Small intestine (tissue), 7 donors: Measurements from ENCODE around the gene KCNN3. TPM values are rescaled to one million over a fixed set of nuclear protein-coding genes. Genes with fewer than 3 reads are reported as not detected.

Experiments
- DNase-seq, 2 donors: peaks; one replicate each; pipeline versions ENCODE4 v3.0.0 to v3.0.0-alpha.2; 2013
- FAIRE-seq: peaks from 2 replicates; lab custom pipeline; 2012; peaks lifted over from hg19 to GRCh38; lab: Jason Lieb, UNC
- H3K27ac ChIP-seq, 3 donors: one replicate each; pipeline ENCODE4 v1.5.1; 2013; ENCODE audit warnings: low read length in 2 of 3, mild to moderate bottlenecking in 2 of 3, control low read depth in 1 of 3, inconsistent platforms in 1 of 3, low read depth in 1 of 3, moderate library complexity in 1 of 3
- H3K27me3 ChIP-seq, 3 donors: one replicate each; pipeline ENCODE4 v1.6.1; 2013; ENCODE audit warnings: low read length in 3 of 3, inconsistent platforms in 1 of 3; ENCODE audit not compliant: control insufficient read depth in 3 of 3, insufficient read depth in 3 of 3
- H3K36me3 ChIP-seq, 3 donors: one replicate each; pipeline ENCODE4 v1.6.1; 2013; ENCODE audit warnings: low read length in 3 of 3, inconsistent platforms in 1 of 3, low read depth in 1 of 3, mild to moderate bottlenecking in 1 of 3, moderate library complexity in 1 of 3; ENCODE audit not compliant: control insufficient read depth in 3 of 3, insufficient read depth in 2 of 3
- H3K4me1 ChIP-seq, 3 donors: one replicate each; pipeline ENCODE4 v1.6.1; 2013; ENCODE audit warnings: low read length in 2 of 3, inconsistent platforms in 1 of 3, low read depth in 1 of 3, mild to moderate bottlenecking in 1 of 3, moderate library complexity in 1 of 3; ENCODE audit not compliant: control insufficient read depth in 3 of 3, insufficient read depth in 2 of 3
- H3K4me3 ChIP-seq, 3 donors: one replicate each; pipeline ENCODE4 v1.5.1; 2013; ENCODE audit warnings: low read length in 3 of 3, control low read depth in 1 of 3, inconsistent platforms in 1 of 3, low read depth in 1 of 3, mild to moderate bottlenecking in 1 of 3, moderate library complexity in 1 of 3
- H3K9me3 ChIP-seq, 2 donors: one replicate each; pipeline ENCODE4 v1.6.1; 2013; ENCODE audit warnings: low read depth in 1 of 2, low read length in 1 of 2; ENCODE audit not compliant: control insufficient read depth in 2 of 2, insufficient read depth in 1 of 2
- WGBS, 3 donors: extraction: QIAGEN DNeasy Blood & Tissue Kit; methylation state at CpG; one replicate each; pipeline ENCODE4 v1.1.7; 2013; 5-methylcytosine and 5-hydroxymethylcytosine counted together
- polyA plus RNA-seq, 4 donors: library from polyadenylated mRNA; stranded (reverse) in 3 of 4; unstranded in 1 of 4; fragments of 200-250 nt in 3 of 4; fragments of 120-200 nt in 1 of 4; gene quantifications; one replicate each; pipeline versions ENCODE4 v1.2.1 to v1.2.3, GENCODE V29; 2013
- donor health status: healthy with polysubstance abuse.
- donor health status: control.
- donor health status: control.
- donor health status: Bipolar disorder and iron deficiency.
- donor health status: healthy.

KCNN3 gene
- polyA plus RNA-seq, 4 donors = 0.27 to 1.6 (median 0.94) TPM

- WGBS, 3 donors = 35 to 66% (median 41%) methylated on average over 3 of the region's 3 CpGs
- H3K9me3 ChIP-seq = peaks cover 0 to 9% of the 10 kb centered on the region in 2 donors
- H3K27me3 ChIP-seq = no peaks in the 10 kb centered on the region
- DNase-seq (no peak), FAIRE-seq (no peak)
- H3K36me3 ChIP-seq = no peaks in the 10 kb centered on the region
- no peak overlapping the region for H3K27ac ChIP-seq
- no peaks in the 10 kb centered on the region for H3K4me1 ChIP-seq
- H3K4me3 ChIP-seq = no peak overlapping the region
Measured at GRCh38 chr1:154902938-154903566, 33.0 kb upstream of the KCNN3 start.

- DNase-seq = no peak
- no peaks in the 10 kb centered on the region for H3K4me1 ChIP-seq
- 33 to 84% (median 84%) methylated on average over 1 of the region's 1 CpG for WGBS, 3 donors
- no peak overlapping the region for H3K27ac ChIP-seq
- no peaks in the 10 kb centered on the region for H3K36me3 ChIP-seq
- H3K4me3 ChIP-seq = no peak overlapping the region
- no peak for FAIRE-seq
- no peaks in the 10 kb centered on the region for H3K9me3 ChIP-seq
- peaks cover 0 to 3% (median 0%) of the 10 kb centered on the region in 3 donors for H3K27me3 ChIP-seq
Measured at GRCh38 chr1:154901591-154901990, 31.5 kb upstream of the KCNN3 start.

GRCh38 chr1:154899041-154899440 is 29.0 kb upstream of the KCNN3 start:
- DNase-seq (no peak), FAIRE-seq (no peak)
- H3K27me3 ChIP-seq = peaks cover 0 to 3% (median 0%) of the 10 kb centered on the region in 3 donors
- H3K27ac ChIP-seq = no peak overlapping the region
- 92 to 94% (median 92%) methylated on average over 6 of the region's 6 CpGs for WGBS, 3 donors
- no peaks in the 10 kb centered on the region for H3K36me3 ChIP-seq
- no peaks in the 10 kb centered on the region for H3K4me1 ChIP-seq
- H3K4me3 ChIP-seq = no peak overlapping the region
- no peaks in the 10 kb centered on the region for H3K9me3 ChIP-seq

- DNase-seq (no peak), FAIRE-seq (no peak)
- 73 to 77% (median 73%) methylated on average over 10 of the region's 10 CpGs for WGBS, 3 donors
- Histone ChIP-seq H3K27ac (no peak overlapping the region), H3K36me3 (no peaks in the 10 kb centered on the region), H3K9me3 (no peaks in the 10 kb centered on the region), H3K4me3 (no peak overlapping the region), H3K27me3 (peaks cover 0 to 3% (median 0%) of the 10 kb centered on the region in 3 donors), H3K4me1 (no peaks in the 10 kb centered on the region)
Measured at GRCh38 chr1:154896771-154897286, 26.7 kb upstream of the KCNN3 start.

- no peaks in the 10 kb centered on the region for H3K4me1 ChIP-seq
- peaks cover 0 to 3% (median 0%) of the 10 kb centered on the region in 3 donors for H3K27me3 ChIP-seq
- 69 to 77% (median 75%) methylated on average over 7 of the region's 7 CpGs for WGBS, 3 donors
- DNase-seq (no peak), FAIRE-seq (no peak)
- no peak overlapping the region for H3K27ac ChIP-seq
- no peak overlapping the region for H3K4me3 ChIP-seq
- no peaks in the 10 kb centered on the region for H3K36me3 ChIP-seq
- H3K9me3 ChIP-seq = no peaks in the 10 kb centered on the region
Measured at GRCh38 chr1:154895798-154896197, 25.7 kb upstream of the KCNN3 start.

- H3K4me1 ChIP-seq = no peaks in the 10 kb centered on the region
- 68 to 76% (median 71%) methylated on average over 1 of the region's 1 CpG for WGBS, 3 donors
- no peaks in the 10 kb centered on the region for H3K36me3 ChIP-seq
- no peak for DNase-seq
- no peak overlapping the region for H3K4me3 ChIP-seq
- H3K27me3 ChIP-seq = peaks cover 0 to 10% (median 0%) of the 10 kb centered on the region in 3 donors
- no peak for FAIRE-seq
- no peak overlapping the region for H3K27ac ChIP-seq
- no peaks in the 10 kb centered on the region for H3K9me3 ChIP-seq
Measured at GRCh38 chr1:154891452-154891851, 21.4 kb upstream of the KCNN3 start.

- H3K9me3 ChIP-seq = no peaks in the 10 kb centered on the region
- DNase-seq = no peak
- no peak for FAIRE-seq
- peaks cover 0 to 10% (median 0%) of the 10 kb centered on the region in 3 donors for H3K27me3 ChIP-seq
- no peak overlapping the region for H3K27ac ChIP-seq
- no peak overlapping the region for H3K4me3 ChIP-seq
- H3K4me1 ChIP-seq = no peaks in the 10 kb centered on the region
- 70 to 82% (median 75%) methylated on average over 7 of the region's 7 CpGs for WGBS, 3 donors
- H3K36me3 ChIP-seq = no peaks in the 10 kb centered on the region
Measured at GRCh38 chr1:154888757-154889156, 18.7 kb upstream of the KCNN3 start.

GRCh38 chr1:154886281-154887015 is 16.4 kb upstream of the KCNN3 start:
- Histone ChIP-seq H3K27me3 (peaks cover 0 to 10% (median 0%) of the 10 kb centered on the region in 3 donors), H3K4me3 (no peak overlapping the region), H3K9me3 (no peaks in the 10 kb centered on the region), H3K27ac (no peak overlapping the region), H3K4me1 (no peaks in the 10 kb centered on the region), H3K36me3 (no peaks in the 10 kb centered on the region)
- WGBS, 3 donors = 61 to 67% (median 67%) methylated on average over 5 of the region's 5 CpGs
- FAIRE-seq (no peak), DNase-seq (no peak)
